EH (cell line): Measurements from ENCODE around the gene ZNF778.
"Not testable (repeated sequence)": the region's sequence is repeated elsewhere in the genome, so short reads cannot be mapped to it uniquely, and the experiment has no call there.

Experiments used
- DNase-seq: peaks from one replicate; pipeline ENCODE4 v3.0.0-alpha.2; 2015; ENCODE audit warnings: low read depth

The ZNF778 gene

GRCh38 chr16:89217138-89217387, 440 bp upstream of the ZNF778 start:
- DNase-seq: no peak

- DNase-seq: no peak
Measured at GRCh38 chr16:89219365-89219764, 1.9 kb downstream of the ZNF778 start.

GRCh38 chr16:89221604-89222003, 4.1 kb downstream of the ZNF778 start:
- no peak for DNase-seq

- no peak for DNase-seq
Measured at GRCh38 chr16:89222931-89223330, 5.4 kb downstream of the ZNF778 start.

GRCh38 chr16:89224665-89225064, 7.2 kb downstream of the ZNF778 start:
- no peak for DNase-seq

- no peak for DNase-seq
Measured at GRCh38 chr16:89230255-89230654, 12.8 kb downstream of the ZNF778 start.

GRCh38 chr16:89232107-89232506, 14.6 kb downstream of the ZNF778 start:
- DNase-seq: no peak

- DNase-seq: no peak
Measured at GRCh38 chr16:89233678-89234490, 16.4 kb downstream of the ZNF778 start.

- peak; percentile 20 for DNase-seq
Measured at GRCh38 chr16:89237733-89238132, 20.2 kb downstream of the ZNF778 start.

GRCh38 chr16:89241187-89242007, 23.9 kb downstream of the ZNF778 start:
- peak; percentile 82 for DNase-seq

- DNase-seq: no peak
Measured at GRCh38 chr16:89242795-89243200, 25.3 kb downstream of the ZNF778 start.

GRCh38 chr16:89243664-89244063, 26.2 kb downstream of the ZNF778 start:
- no peak for DNase-seq

GRCh38 chr16:89244264-89244663, 26.8 kb downstream of the ZNF778 start:
- DNase-seq: not testable (repeated sequence)

GRCh38 chr16:89244754-89245153, 27.3 kb downstream of the ZNF778 start:
- no peak for DNase-seq

- no peak for DNase-seq
Measured at GRCh38 chr16:89246383-89246902, 28.9 kb downstream of the ZNF778 start.

- peak; percentile 80 for DNase-seq
Measured at GRCh38 chr16:89246903-89247733, 29.6 kb downstream of the ZNF778 start.

- not testable (repeated sequence) for DNase-seq
Measured at GRCh38 chr16:89247734-89248075, 30.2 kb downstream of the ZNF778 start.

GRCh38 chr16:89248196-89248982, 30.9 kb downstream of the ZNF778 start:
- DNase-seq: no peak

GRCh38 chr16:89253548-89254287, 36.2 kb downstream of the ZNF778 start:
- no peak for DNase-seq

GRCh38 chr16:89256651-89257254, 39.2 kb downstream of the ZNF778 start:
- DNase-seq: peak; percentile 69
